ENCODE data around the gene CCDC192.

CCDC192 gene

DNA sequence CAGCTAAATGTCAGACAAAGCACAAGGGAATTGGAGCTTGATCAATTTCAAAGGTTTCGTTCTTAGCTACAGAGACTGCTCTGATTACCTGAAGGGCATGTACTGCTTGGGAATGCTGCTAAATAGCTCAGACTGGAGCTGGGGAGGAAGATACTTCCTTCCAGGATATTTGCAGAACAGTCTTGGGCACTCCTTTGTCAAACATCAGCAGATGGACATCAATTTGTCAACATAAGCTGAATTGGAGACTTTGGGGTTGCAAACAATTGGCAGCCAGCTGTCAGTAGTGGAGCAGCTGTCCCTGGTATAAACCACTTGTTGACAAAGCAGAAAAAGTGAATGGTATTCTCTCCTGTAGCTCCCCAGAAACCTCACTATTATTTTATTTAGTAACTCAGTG, 182.0 kb downstream of the CCDC192 start:
- no peaks in the 10 kb centered on the region for H3K27me3 ChIP-seq (ENCODE audit: control insufficient read depth, insufficient read depth, low read length)
- no peaks in the 10 kb centered on the region for H3K36me3 ChIP-seq (ENCODE audit: control insufficient read depth, insufficient read depth, low read length)
- H3K4me3 ChIP-seq (ENCODE audit: low read depth, low read length) = no peak overlapping the region
- H3K4me1 ChIP-seq (ENCODE audit: control insufficient read depth, insufficient read depth, low read length) = no peaks in the 10 kb centered on the region
- no peak overlapping the region for H3K27ac ChIP-seq (ENCODE audit: low read depth, low read length)
- H3K9me3 ChIP-seq (ENCODE audit: control insufficient read depth, insufficient read depth, low read depth, low read length) = no peaks in the 10 kb centered on the region
- no peak overlapping the region for H3K9ac ChIP-seq (ENCODE audit: low read length)

GRCh38 chr5:127886081-127886480, 182.9 kb downstream of the CCDC192 start:
- no peak overlapping the region for H3K4me3 ChIP-seq (ENCODE audit: low read depth, low read length)
- no peaks in the 10 kb centered on the region for H3K9me3 ChIP-seq (ENCODE audit: control insufficient read depth, insufficient read depth, low read depth, low read length)
- H3K27ac ChIP-seq (ENCODE audit: low read depth, low read length) = no peak overlapping the region
- no peak overlapping the region for H3K9ac ChIP-seq (ENCODE audit: low read length)
- no peaks in the 10 kb centered on the region for H3K36me3 ChIP-seq (ENCODE audit: control insufficient read depth, insufficient read depth, low read length)
- no peaks in the 10 kb centered on the region for H3K4me1 ChIP-seq (ENCODE audit: control insufficient read depth, insufficient read depth, low read length)
- no peaks in the 10 kb centered on the region for H3K27me3 ChIP-seq (ENCODE audit: control insufficient read depth, insufficient read depth, low read length)

DNA sequence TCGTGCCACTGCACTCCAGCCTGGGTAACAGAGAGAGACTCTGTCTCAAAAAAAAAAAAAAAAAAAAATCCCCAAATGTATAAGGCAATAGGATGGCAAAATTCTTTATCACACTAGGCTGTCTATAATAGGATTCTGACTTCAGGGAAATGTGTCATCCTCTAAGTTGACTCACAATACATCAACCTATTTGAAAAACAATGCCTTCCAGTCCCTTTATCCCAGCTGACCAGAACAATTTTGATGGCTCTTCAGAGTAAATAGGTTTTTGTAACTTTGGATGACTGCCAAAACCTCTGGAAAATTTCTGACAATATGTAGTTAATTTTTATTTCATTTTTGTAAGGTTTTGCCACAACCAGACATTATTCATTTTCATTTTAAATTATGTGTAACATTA, 184.1 kb downstream of the CCDC192 start:
- Histone ChIP-seq H3K36me3 (ENCODE audit: control insufficient read depth, insufficient read depth, low read length) (no peaks in the 10 kb centered on the region), H3K27me3 (ENCODE audit: control insufficient read depth, insufficient read depth, low read length) (no peaks in the 10 kb centered on the region), H3K9me3 (ENCODE audit: control insufficient read depth, insufficient read depth, low read depth, low read length) (no peaks in the 10 kb centered on the region), H3K4me3 (ENCODE audit: low read depth, low read length) (no peak overlapping the region), H3K27ac (ENCODE audit: low read depth, low read length) (no peak overlapping the region), H3K4me1 (ENCODE audit: control insufficient read depth, insufficient read depth, low read length) (no peaks in the 10 kb centered on the region), H3K9ac (ENCODE audit: low read length) (no peak overlapping the region)

- H3K4me3 ChIP-seq (ENCODE audit: low read depth, low read length) = no peak overlapping the region
- no peaks in the 10 kb centered on the region for H3K4me1 ChIP-seq (ENCODE audit: control insufficient read depth, insufficient read depth, low read length)
- H3K9me3 ChIP-seq (ENCODE audit: control insufficient read depth, insufficient read depth, low read depth, low read length) = no peaks in the 10 kb centered on the region
- no peak overlapping the region for H3K9ac ChIP-seq (ENCODE audit: low read length)
- no peaks in the 10 kb centered on the region for H3K27me3 ChIP-seq (ENCODE audit: control insufficient read depth, insufficient read depth, low read length)
- no peaks in the 10 kb centered on the region for H3K36me3 ChIP-seq (ENCODE audit: control insufficient read depth, insufficient read depth, low read length)
- no peak overlapping the region for H3K27ac ChIP-seq (ENCODE audit: low read depth, low read length)
Observed at GRCh38 chr5:127891942-127892341, 188.8 kb downstream of the CCDC192 start.

DNA sequence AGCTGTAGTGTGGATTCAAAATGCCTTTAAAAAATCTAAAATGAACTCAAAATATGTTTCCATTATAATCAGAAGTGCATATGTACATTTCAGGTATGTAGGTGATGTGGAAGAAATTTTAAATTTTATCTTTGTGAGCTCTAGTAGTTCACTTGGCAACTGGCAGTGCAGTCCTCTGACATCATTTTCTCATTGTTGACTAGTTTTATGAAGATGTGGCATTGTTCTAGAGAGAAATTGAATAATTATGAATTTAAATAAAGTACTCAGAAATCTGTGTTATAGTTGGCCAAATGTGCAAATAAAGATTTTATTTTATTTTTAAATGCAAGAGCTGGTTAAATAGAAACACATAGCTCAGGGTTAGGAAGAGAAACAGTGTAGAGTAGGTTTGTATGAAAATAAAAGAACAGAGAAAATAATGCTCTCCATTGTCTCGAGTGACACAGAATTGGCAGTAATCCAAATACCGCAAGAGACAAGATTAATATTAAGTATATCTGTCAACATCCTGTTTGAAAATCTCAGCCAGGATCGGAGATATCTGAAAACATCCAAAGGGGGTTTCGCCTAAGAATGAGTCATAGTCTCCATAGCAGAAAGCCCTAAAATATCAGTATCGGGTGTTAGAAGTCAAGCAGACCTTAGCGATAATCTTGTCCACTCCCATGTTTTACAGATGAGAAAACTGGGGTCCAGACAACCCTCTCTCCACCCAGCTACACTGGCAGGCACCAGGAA, 189.4 kb downstream of the CCDC192 start:
- Histone ChIP-seq H3K9ac (ENCODE audit: low read length) (no peak overlapping the region), H3K27ac (ENCODE audit: low read depth, low read length) (no peak overlapping the region), H3K4me3 (ENCODE audit: low read depth, low read length) (no peak overlapping the region), H3K27me3 (ENCODE audit: control insufficient read depth, insufficient read depth, low read length) (no peaks in the 10 kb centered on the region), H3K9me3 (ENCODE audit: control insufficient read depth, insufficient read depth, low read depth, low read length) (no peaks in the 10 kb centered on the region), H3K4me1 (ENCODE audit: control insufficient read depth, insufficient read depth, low read length) (no peaks in the 10 kb centered on the region), H3K36me3 (ENCODE audit: control insufficient read depth, insufficient read depth, low read length) (no peaks in the 10 kb centered on the region)

DNA sequence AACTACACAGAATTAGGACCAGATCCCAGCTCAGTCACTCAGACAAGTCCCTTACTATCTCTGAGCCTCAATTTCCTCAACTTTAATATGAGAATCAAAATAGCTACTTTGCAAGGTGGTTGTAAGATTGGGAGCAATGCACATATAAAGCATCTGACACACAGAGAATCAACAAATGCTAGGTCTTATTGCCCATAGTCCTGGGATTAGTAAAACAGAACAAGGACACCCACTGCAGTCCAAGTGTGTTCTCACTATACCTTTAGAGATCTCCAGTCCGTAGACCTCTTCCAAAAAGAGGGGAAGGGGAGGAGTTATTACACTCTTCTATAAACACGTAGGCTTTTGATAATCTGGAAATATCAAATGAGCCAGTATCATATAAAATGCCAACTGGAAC, 190.0 kb downstream of the CCDC192 start:
- H3K9me3 ChIP-seq (ENCODE audit: control insufficient read depth, insufficient read depth, low read depth, low read length) = no peaks in the 10 kb centered on the region
- H3K27ac ChIP-seq (ENCODE audit: low read depth, low read length) = no peak overlapping the region
- H3K4me1 ChIP-seq (ENCODE audit: control insufficient read depth, insufficient read depth, low read length) = no peaks in the 10 kb centered on the region
- no peak overlapping the region for H3K4me3 ChIP-seq (ENCODE audit: low read depth, low read length)
- no peak overlapping the region for H3K9ac ChIP-seq (ENCODE audit: low read length)
- H3K27me3 ChIP-seq (ENCODE audit: control insufficient read depth, insufficient read depth, low read length) = no peaks in the 10 kb centered on the region
- no peaks in the 10 kb centered on the region for H3K36me3 ChIP-seq (ENCODE audit: control insufficient read depth, insufficient read depth, low read length)

DNA sequence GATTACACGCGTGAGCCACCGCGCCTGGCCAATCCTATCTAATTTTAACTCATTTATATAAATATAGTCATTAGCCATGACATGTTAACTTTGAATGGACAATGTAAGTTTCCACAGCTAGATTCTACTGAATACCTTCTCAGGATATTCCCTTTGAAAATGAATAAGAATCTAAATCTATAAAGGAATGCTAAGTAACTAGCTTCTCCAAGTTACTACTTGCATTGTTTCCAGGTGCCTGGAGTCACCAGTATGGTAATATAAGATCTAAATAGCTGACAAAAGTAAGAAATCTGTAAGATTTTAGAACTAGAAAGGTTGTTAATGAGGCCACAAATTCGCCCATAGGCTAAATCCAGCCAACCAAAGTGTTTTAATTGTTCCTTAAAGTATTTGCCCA, 191.3 kb downstream of the CCDC192 start:
- Histone ChIP-seq H3K4me1 (ENCODE audit: control insufficient read depth, insufficient read depth, low read length) (no peaks in the 10 kb centered on the region), H3K9me3 (ENCODE audit: control insufficient read depth, insufficient read depth, low read depth, low read length) (no peaks in the 10 kb centered on the region), H3K4me3 (ENCODE audit: low read depth, low read length) (no peak overlapping the region), H3K36me3 (ENCODE audit: control insufficient read depth, insufficient read depth, low read length) (no peaks in the 10 kb centered on the region), H3K9ac (ENCODE audit: low read length) (no peak overlapping the region), H3K27ac (ENCODE audit: low read depth, low read length) (no peak overlapping the region), H3K27me3 (ENCODE audit: control insufficient read depth, insufficient read depth, low read length) (no peaks in the 10 kb centered on the region)

GRCh38 chr5:127898551-127899213, 195.5 kb downstream of the CCDC192 start:
- Histone ChIP-seq H3K27me3 (ENCODE audit: control insufficient read depth, insufficient read depth, low read length) (no peaks in the 10 kb centered on the region), H3K27ac (ENCODE audit: low read depth, low read length) (no peak overlapping the region), H3K36me3 (ENCODE audit: control insufficient read depth, insufficient read depth, low read length) (no peaks in the 10 kb centered on the region), H3K9me3 (ENCODE audit: control insufficient read depth, insufficient read depth, low read depth, low read length) (no peaks in the 10 kb centered on the region), H3K9ac (ENCODE audit: low read length) (no peak overlapping the region), H3K4me3 (ENCODE audit: low read depth, low read length) (no peak overlapping the region), H3K4me1 (ENCODE audit: control insufficient read depth, insufficient read depth, low read length) (no peaks in the 10 kb centered on the region)

DNA sequence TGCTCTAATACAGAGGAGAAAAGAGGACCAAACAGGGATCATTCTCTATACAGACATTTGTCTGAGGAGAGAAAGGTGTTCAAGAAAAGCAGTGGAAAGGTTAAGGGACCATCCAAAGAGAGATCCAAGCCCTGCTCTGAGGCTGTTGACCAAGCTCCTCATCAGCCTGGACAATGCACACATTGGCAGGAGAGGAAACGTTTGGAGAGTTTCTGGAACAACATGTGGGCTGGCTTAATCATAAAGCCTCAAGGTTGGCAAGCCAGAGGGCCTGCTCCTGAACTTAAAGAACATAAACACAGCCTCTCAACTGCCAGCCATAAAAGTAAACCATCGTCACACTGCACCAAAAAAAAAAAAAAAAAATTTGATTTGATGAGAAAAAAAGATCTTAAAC, 196.0 kb downstream of the CCDC192 start:
- Histone ChIP-seq H3K27ac (ENCODE audit: low read depth, low read length) (no peak overlapping the region), H3K9ac (ENCODE audit: low read length) (no peak overlapping the region), H3K9me3 (ENCODE audit: control insufficient read depth, insufficient read depth, low read depth, low read length) (no peaks in the 10 kb centered on the region), H3K27me3 (ENCODE audit: control insufficient read depth, insufficient read depth, low read length) (no peaks in the 10 kb centered on the region), H3K4me1 (ENCODE audit: control insufficient read depth, insufficient read depth, low read length) (no peaks in the 10 kb centered on the region), H3K36me3 (ENCODE audit: control insufficient read depth, insufficient read depth, low read length) (no peaks in the 10 kb centered on the region), H3K4me3 (ENCODE audit: low read depth, low read length) (no peak overlapping the region)

DNA sequence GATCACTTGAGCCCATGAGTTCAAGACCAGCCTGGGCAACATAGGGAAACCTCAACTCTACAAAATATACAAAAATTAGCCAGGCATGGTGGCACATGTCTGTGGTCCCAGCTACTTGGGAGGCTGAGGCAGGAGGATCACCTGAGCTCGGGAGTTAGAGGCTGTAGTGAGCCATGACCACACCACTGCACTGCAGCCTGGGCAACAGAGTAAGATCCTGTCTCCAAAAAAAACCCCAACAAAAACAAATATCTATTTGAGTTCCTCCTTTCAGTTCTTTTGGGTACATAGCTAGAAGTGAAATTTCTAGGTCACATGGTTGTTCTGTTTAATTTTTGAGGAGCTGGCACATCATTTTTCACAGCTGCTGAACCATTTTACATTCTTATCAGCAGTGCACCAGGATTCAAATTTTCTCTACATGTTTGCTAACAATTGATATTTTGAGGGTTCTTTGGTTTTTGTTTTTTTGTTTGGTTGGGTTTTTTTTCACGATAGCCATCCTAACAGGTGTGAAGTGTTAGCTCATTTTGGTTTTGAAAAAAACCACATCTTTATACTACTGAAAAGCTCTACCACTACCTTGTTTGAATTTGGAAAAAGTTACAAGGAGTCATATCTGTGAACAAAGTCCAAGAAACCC, 203.5 kb downstream of the CCDC192 start:
- H3K4me3 ChIP-seq (ENCODE audit: low read depth, low read length) = no peak overlapping the region
- H3K9ac ChIP-seq (ENCODE audit: low read length) = no peak overlapping the region
- no peaks in the 10 kb centered on the region for H3K36me3 ChIP-seq (ENCODE audit: control insufficient read depth, insufficient read depth, low read length)
- no peak overlapping the region for H3K27ac ChIP-seq (ENCODE audit: low read depth, low read length)
- no peaks in the 10 kb centered on the region for H3K4me1 ChIP-seq (ENCODE audit: control insufficient read depth, insufficient read depth, low read length)
- no peaks in the 10 kb centered on the region for H3K9me3 ChIP-seq (ENCODE audit: control insufficient read depth, insufficient read depth, low read depth, low read length)
- no peaks in the 10 kb centered on the region for H3K27me3 ChIP-seq (ENCODE audit: control insufficient read depth, insufficient read depth, low read length)

GRCh38 chr5:127907907-127908306, 204.7 kb downstream of the CCDC192 start:
- Histone ChIP-seq H3K4me1 (ENCODE audit: control insufficient read depth, insufficient read depth, low read length) (no peaks in the 10 kb centered on the region), H3K9me3 (ENCODE audit: control insufficient read depth, insufficient read depth, low read depth, low read length) (no peaks in the 10 kb centered on the region)

More at GRCh38 chr5:127907907-127908306, 204.7 kb downstream of the CCDC192 start:
- H3K9ac ChIP-seq (ENCODE audit: low read length) = no peak overlapping the region
- no peaks in the 10 kb centered on the region for H3K27me3 ChIP-seq (ENCODE audit: control insufficient read depth, insufficient read depth, low read length)
- no peak overlapping the region for H3K4me3 ChIP-seq (ENCODE audit: low read depth, low read length)
- H3K27ac ChIP-seq (ENCODE audit: low read depth, low read length) = no peak overlapping the region
- H3K36me3 ChIP-seq (ENCODE audit: control insufficient read depth, insufficient read depth, low read length) = no peaks in the 10 kb centered on the region

All from HUES6 (cell line).